Stimulated activated CD4-positive, alpha-beta T cell treated with anti-CD3 and anti-CD28 coated beads, Interleukin-15, amount 100 ng/mL, for 24 hours (primary cell): ENCODE data around the gene GDPD5.

ENCODE experiments used
- DNase-seq: peaks from one replicate; pipeline ENCODE4 v3.0.0-alpha.2; 2020

Gene GDPD5

GRCh38 chr11:75388386-75389275 is 137.1 kb downstream of the GDPD5 start:
- DNase-seq, result peak; percentile 77

DNA sequence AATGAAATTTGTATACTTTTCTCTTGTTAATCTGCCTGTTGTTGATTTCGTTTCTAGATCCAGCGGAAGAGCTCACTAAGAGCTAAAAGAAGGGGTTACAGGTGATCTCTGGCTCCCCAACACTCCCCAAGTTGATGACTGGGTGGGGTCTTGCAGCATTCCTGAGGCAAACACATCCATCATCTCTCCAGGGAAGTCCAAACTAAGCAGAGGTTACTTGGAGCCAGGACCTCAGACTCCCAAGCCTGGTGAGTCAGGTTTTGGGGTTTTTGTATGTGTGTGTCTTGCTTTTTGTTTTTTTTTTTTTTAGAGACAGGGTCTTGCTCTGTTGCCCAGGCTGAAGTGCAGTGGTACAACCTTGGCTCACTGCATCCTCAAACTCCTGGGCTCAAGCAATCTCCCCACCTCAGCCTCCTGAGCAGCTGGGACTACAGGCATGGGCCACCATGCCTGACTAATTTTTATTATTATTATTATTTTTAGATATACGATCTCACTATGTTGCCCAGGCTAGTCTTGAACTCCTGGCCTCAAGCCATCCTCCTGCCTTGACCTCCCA is 137.9 kb downstream of the GDPD5 start:
- DNase-seq, result no peak

DNA sequence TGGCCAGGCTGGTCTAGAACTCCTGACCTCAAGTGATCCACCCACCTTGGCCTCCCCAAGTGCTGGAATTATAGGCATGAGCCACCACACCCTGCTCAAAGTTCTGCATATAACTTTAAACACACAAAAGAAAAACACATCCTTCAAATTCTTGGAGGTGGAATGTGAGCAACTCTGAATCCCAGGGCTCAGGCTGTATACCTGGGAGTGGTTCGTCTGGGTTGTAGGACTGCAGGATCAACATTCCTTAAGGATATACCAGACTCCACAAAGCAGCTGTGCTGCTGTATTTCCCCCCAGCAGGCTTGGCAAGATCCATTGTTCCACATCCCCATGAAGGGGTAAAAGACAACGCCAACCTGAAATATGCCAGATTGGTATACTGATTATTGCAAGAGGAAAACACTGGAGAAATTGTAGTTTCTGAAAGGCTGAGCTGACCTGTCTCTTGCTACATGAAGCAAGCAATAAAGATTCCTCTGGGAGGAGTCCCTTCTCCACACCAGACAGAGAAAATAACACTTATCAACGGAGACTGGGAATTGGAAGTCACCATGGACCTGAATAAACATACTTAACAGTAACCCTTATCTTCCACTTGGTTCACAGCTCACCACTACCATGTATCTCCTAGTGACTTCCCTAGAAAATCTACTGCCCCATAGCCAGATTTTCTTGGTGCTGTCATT is 138.7 kb downstream of the GDPD5 start:
- no peak for DNase-seq
